HepG2 (cell line): Measurements from ENCODE around the gene ARMC8. TPM values are rescaled to one million over a fixed set of nuclear protein-coding genes. Genes with fewer than 3 reads are reported as not detected.

ENCODE experiments used
- BCL6 ChIP-seq: IDR thresholded peaks from 2 replicates; pipeline ENCODE4 v1.6.1; 2016; ENCODE audit warnings: missing genetic modification reagents, missing compliant biosample characterization
- ERF ChIP-seq: IDR thresholded peaks from 2 replicates; pipeline ENCODE4 v1.6.1; 2018; ENCODE audit warnings: missing biosample characterization, missing genetic modification reagents
- FOXA3 ChIP-seq: IDR thresholded peaks from 2 replicates; pipeline ENCODE4 v1.6.1; 2016; ENCODE audit warnings: missing genetic modification reagents, missing compliant biosample characterization
- HMGXB3 ChIP-seq: sonication (generic); formaldehyde crosslinking; IDR thresholded peaks from 2 replicates; pipeline ENCODE4 v1.4.0; 2020; ENCODE audit warnings: missing genetic modification reagents, borderline replicate concordance
- KAT8 ChIP-seq: IDR thresholded peaks from 2 replicates; pipeline ENCODE4 v1.6.1; 2016; ENCODE audit warnings: missing genetic modification reagents, missing compliant biosample characterization
- KDM2A ChIP-seq: sonication (generic); formaldehyde crosslinking; IDR thresholded peaks from 2 replicates; pipeline ENCODE4 v1.4.0; 2020; ENCODE audit warnings: low read depth, missing genetic modification reagents, borderline replicate concordance
- KDM4B ChIP-seq: sonication (generic); formaldehyde crosslinking; IDR thresholded peaks from 2 replicates; pipeline ENCODE4 v1.4.0; 2020; ENCODE audit warnings: missing genetic modification reagents
- MAF1 ChIP-seq: sonication (generic); formaldehyde crosslinking; IDR thresholded peaks from 2 replicates; pipeline ENCODE4 v1.5.0; 2020; ENCODE audit warnings: missing genetic modification reagents, borderline replicate concordance
- NRL ChIP-seq: sonication (generic); formaldehyde crosslinking; IDR thresholded peaks from 2 replicates; pipeline ENCODE4 v1.5.0; 2020; ENCODE audit warnings: missing genetic modification reagents, mild to moderate bottlenecking, moderate library complexity, borderline replicate concordance
- PAF1 ChIP-seq: IDR thresholded peaks from 2 replicates; pipeline ENCODE4 v1.6.1; 2016; ENCODE audit warnings: missing genetic modification reagents, missing compliant biosample characterization
- PCBP2 ChIP-seq: fragments of 200-400 bp; formaldehyde crosslinking; optimal IDR thresholded peaks from 2 replicates; pipeline ENCODE3; 2018; ENCODE audit warnings: low read length, low read depth; ENCODE audit not compliant: poor library complexity, severe bottlenecking
- TRIM22 ChIP-seq: fragments of 450-650 bp; IDR thresholded peaks from 2 replicates; pipeline ENCODE4 v1.6.1; 2017
- ZFP36L1 ChIP-seq: sonication (generic); formaldehyde crosslinking; IDR thresholded peaks from 2 replicates; pipeline ENCODE4 v1.8.0; 2022; ENCODE audit warnings: mild to moderate bottlenecking, missing genetic modification reagents, moderate library complexity
- ZFP37 ChIP-seq: sonication (generic); formaldehyde crosslinking; IDR thresholded peaks from 2 replicates; pipeline ENCODE4 v1.4.0; 2020; ENCODE audit warnings: missing genetic modification reagents, borderline replicate concordance
- ZMYM3 ChIP-seq: sonication (generic); formaldehyde crosslinking; IDR thresholded peaks from 2 replicates; pipeline ENCODE4 v1.5.1; 2020; ENCODE audit warnings: mild to moderate bottlenecking, missing genetic modification reagents
- ZNF225 ChIP-seq: sonication (generic); formaldehyde crosslinking; IDR thresholded peaks from 2 replicates; pipeline ENCODE4 v1.4.0; 2020; ENCODE audit warnings: mild to moderate bottlenecking, missing genetic modification reagents
- ZNF235 ChIP-seq: sonication (generic); formaldehyde crosslinking; IDR thresholded peaks from 2 replicates; pipeline ENCODE4 v1.8.1; 2023; ENCODE audit warnings: mild to moderate bottlenecking, missing genetic modification reagents, borderline replicate concordance
- ZNF282 ChIP-seq: fragments of 450-650 bp; IDR thresholded peaks from 2 replicates; pipeline ENCODE4 v1.6.1; 2018; ENCODE audit not compliant: partially characterized antibody
- ZNF749 ChIP-seq: sonication (generic); formaldehyde crosslinking; IDR thresholded peaks from 2 replicates; pipeline ENCODE4 v1.8.0; 2022; ENCODE audit warnings: mild to moderate bottlenecking, missing genetic modification reagents, moderate library complexity, borderline replicate concordance
- ZNF83 ChIP-seq: sonication (generic); formaldehyde crosslinking; IDR thresholded peaks from 2 replicates; pipeline ENCODE4 v1.4.0; 2020; ENCODE audit warnings: missing genetic modification reagents, mild to moderate bottlenecking, borderline replicate concordance
- polyA plus RNA-seq, 8 experiments: library from polyadenylated mRNA; depleted of rRNA in 3 of 8; stranded (reverse) in 7 of 8; unstranded in 1 of 8; fragments of >200 nt; fragmentation: Illumina TruSeq in 4 of 8; extraction: Trizol in 4 of 8; gene quantifications; 2 replicates each; pipeline versions ENCODE4 v1.2.1 to v1.2.3, GENCODE V29; 2011 to 2016; ENCODE audit warnings: low read depth in 4 of 8, missing spikeins in 1 of 8, mixed read lengths in 1 of 8; ENCODE audit not compliant: insufficient read depth in 1 of 8
- total RNA-seq, 5 experiments: library from RNA; depleted of rRNA; stranded (reverse); fragments of >200 nt; fragmentation: Illumina TruSeq; extraction: Trizol; gene quantifications; 2 replicates each; pipeline ENCODE4 v1.2.3, GENCODE V29; 2016; ENCODE audit warnings: low read depth in 1 of 5
- TF ChIP-seq, protein P1 (sequence below): sonication (generic); formaldehyde crosslinking; conservative IDR thresholded peaks from 2 replicates; pipeline ENCODE4 v1.4.0; 2020; ENCODE audit warnings: missing genetic modification reagents

ARMC8 gene
- total and polyA plus RNA-seq, 2 of the 13 experiments (the other 11 are each of a cell fraction or from before 2014, with no cell fraction given): 38.9 to 55.3 TPM

GRCh38 chr3:138174421-138175131 lies 12.5 kb upstream of the ARMC8 start, which contains the start of gene DBR1 (continued):
- TF ChIP-seq PCBP2: no peak
- TF ChIP-seq ZFP36L1 (CRISPR knock-in tag): no peak
- TF ChIP-seq, protein P1, sequence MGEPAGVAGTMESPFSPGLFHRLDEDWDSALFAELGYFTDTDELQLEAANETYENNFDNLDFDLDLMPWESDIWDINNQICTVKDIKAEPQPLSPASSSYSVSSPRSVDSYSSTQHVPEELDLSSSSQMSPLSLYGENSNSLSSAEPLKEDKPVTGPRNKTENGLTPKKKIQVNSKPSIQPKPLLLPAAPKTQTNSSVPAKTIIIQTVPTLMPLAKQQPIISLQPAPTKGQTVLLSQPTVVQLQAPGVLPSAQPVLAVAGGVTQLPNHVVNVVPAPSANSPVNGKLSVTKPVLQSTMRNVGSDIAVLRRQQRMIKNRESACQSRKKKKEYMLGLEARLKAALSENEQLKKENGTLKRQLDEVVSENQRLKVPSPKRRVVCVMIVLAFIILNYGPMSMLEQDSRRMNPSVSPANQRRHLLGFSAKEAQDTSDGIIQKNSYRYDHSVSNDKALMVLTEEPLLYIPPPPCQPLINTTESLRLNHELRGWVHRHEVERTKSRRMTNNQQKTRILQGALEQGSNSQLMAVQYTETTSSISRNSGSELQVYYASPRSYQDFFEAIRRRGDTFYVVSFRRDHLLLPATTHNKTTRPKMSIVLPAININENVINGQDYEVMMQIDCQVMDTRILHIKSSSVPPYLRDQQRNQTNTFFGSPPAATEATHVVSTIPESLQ (CRISPR knock-in tag): 0 out of 2 replicates have a peak, but pooled peaks have one; percentile 32
- no peak for TF ChIP-seq BCL6 (CRISPR knock-in tag)
- TF ChIP-seq KDM4B (CRISPR knock-in tag): no peak
- TF ChIP-seq NRL (CRISPR knock-in tag): peak; percentile 77
- no peak for TF ChIP-seq MAF1
- no peak for TF ChIP-seq ZNF235 (CRISPR knock-in tag)
- TF ChIP-seq FOXA3 (CRISPR knock-in tag): 0 out of 2 replicates have a peak, but pooled peaks have one; percentile 10
- peak; percentile 55; the same call in 1 of the 2 replicates for TF ChIP-seq ZMYM3 (CRISPR knock-in tag)
- TF ChIP-seq HMGXB3 (CRISPR knock-in tag): 0 out of 2 replicates have a peak, but pooled peaks have one; percentile 33
- no peak for TF ChIP-seq ZFP37 (CRISPR knock-in tag)
- no peak for TF ChIP-seq TRIM22
- TF ChIP-seq KDM2A (CRISPR knock-in tag): peak; percentile 68; the same call in 1 of the 2 replicates
- peak; percentile 96 for TF ChIP-seq KAT8 (CRISPR knock-in tag)
- no peak for TF ChIP-seq ZNF83
- no peak for TF ChIP-seq ZNF749 (CRISPR knock-in tag)
- TF ChIP-seq PAF1 (CRISPR knock-in tag): no peak
- TF ChIP-seq ZNF225: peak; percentile 65; the same call in 1 of the 2 replicates
- no peak for TF ChIP-seq ZNF282
- TF ChIP-seq ERF (CRISPR knock-in tag): peak; percentile 61; the same call in 1 of the 2 replicates
